HFF-Myc (cell line): ENCODE measurements around the gene MED14.

ENCODE experiments used
- DNase-seq: peaks from one replicate; pipeline ENCODE4 v3.0.0-alpha.2; 2011; ENCODE audit warnings: low read depth; ENCODE audit errors: extremely low read depth
- H3K4me3 ChIP-seq: replicated peaks from 2 replicates; pipeline ENCODE4 v1.5.1; 2011; ENCODE audit warnings: low read depth, mild to moderate bottlenecking, control low read depth, low read length
- TF ChIP-seq, protein P1 (sequence below): IDR thresholded peaks from 2 replicates; pipeline ENCODE4 v1.5.1; 2012; ENCODE audit warnings: mild to moderate bottlenecking, low read depth, low read length, control low read depth; ENCODE audit errors: missing control alignments

Gene MED14

DNA sequence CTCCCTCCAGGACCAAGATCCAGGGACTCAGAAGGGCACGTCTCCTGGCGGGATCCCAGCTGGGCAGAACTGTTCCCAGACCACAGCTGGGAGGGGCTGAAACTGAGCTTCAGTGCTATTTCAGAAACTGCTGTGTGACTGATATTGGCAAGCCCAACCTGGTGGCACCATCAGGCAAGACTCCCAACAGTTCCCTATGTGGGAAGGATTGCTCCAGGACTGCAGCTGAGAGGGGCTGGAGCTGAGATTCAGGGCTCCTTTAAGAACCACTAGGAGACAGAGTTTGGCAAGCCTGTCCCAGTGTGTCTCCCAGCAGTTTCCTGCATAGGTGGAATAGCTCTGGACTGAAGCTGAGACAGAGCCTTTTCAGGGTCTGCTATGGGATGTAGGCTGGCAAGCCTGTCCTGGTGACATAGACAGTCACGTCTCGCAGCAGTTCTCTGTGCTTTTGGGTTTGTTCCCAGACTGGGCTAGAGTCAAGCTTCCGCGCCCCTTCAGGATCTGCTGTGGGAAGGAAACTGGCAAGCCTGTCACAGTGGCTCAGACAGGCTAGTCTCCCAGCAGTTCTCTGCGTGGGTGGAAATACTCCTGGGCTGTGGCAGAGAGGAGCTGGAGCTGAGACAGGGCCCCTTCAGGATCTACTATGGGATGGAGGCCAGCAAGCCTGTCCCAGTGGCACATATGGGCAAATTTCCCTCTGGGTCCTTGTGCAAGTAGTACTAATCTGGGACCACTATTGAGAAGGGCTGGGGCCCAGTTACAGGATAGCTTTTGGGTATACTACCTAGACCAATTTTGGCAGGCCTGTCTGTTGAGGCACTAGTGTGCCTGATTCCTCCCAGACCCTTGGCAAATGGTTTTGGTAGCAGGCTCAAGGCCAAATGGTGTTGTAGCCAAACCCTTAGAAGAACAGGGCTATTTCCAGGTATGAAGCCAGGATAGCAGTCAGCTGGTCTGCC lies 20.2 kb upstream of the MED14 start:
- DNase-seq, result no peak
- TF ChIP-seq, protein P1, sequence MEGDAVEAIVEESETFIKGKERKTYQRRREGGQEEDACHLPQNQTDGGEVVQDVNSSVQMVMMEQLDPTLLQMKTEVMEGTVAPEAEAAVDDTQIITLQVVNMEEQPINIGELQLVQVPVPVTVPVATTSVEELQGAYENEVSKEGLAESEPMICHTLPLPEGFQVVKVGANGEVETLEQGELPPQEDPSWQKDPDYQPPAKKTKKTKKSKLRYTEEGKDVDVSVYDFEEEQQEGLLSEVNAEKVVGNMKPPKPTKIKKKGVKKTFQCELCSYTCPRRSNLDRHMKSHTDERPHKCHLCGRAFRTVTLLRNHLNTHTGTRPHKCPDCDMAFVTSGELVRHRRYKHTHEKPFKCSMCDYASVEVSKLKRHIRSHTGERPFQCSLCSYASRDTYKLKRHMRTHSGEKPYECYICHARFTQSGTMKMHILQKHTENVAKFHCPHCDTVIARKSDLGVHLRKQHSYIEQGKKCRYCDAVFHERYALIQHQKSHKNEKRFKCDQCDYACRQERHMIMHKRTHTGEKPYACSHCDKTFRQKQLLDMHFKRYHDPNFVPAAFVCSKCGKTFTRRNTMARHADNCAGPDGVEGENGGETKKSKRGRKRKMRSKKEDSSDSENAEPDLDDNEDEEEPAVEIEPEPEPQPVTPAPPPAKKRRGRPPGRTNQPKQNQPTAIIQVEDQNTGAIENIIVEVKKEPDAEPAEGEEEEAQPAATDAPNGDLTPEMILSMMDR, result no peak
- no peak overlapping the region for H3K4me3 ChIP-seq

DNA sequence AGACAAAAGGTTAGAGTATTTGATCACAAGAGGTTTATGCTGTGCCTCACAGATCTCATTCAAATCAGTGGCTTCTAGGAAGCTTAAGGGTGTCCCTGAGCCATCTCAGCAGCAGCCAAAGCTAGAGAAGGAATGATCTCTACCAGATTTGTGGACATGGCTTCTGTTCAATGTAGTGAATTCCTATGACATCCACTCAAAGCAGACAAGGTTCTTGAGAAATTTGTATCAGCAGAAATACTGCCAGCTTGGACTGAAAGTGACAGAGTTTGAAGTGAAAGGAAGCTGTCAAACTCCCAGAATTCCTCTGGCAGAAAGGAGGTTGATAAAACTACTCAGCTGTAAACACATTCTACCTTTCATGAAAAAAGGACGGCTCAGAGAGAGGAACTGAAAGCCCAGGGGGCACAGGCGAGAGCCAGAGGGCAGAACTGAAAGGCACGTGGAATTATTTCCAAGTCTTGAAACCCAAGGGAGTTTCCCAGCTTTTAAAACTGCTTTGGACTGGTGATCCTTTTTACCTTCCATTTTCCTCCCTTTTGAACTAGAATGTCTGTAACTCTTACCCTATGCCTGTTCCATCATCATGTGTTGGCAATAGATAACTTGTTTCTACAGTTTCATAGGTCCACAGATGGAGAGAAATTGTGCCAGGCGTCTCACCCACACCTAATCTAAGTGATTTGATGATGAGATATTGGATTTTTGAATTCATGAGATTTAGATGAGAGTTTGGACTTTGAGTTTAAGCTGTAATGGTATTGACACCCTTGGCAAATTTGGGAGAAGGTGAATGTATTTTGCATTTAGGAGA lies 14.5 kb upstream of the MED14 start:
- H3K4me3 ChIP-seq, result no peak overlapping the region
- no peak for DNase-seq
- TF ChIP-seq, protein P1, result no peak

DNA sequence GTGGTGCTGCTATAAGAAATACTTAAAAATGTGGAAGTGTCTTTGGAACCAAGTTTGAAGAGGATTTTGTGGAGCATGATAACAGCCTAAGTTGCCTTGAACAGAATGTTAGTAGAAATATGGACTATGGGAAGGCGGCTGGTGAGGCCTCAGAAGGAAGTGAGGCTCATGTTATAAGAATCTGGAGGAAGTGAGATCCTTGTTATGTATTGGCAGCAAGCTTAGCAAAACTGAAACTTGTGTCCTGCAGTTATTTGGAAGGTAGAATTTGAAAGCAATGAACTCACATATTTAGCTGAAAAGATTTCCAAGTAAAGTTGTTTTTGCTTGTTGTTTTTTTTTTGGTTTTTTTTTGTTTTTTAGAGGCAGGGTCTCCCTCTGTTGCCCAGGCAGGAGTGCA lies 13.6 kb upstream of the MED14 start:
- TF ChIP-seq, protein P1, result no peak
- no peak overlapping the region for H3K4me3 ChIP-seq
- DNase-seq, result no peak

DNA sequence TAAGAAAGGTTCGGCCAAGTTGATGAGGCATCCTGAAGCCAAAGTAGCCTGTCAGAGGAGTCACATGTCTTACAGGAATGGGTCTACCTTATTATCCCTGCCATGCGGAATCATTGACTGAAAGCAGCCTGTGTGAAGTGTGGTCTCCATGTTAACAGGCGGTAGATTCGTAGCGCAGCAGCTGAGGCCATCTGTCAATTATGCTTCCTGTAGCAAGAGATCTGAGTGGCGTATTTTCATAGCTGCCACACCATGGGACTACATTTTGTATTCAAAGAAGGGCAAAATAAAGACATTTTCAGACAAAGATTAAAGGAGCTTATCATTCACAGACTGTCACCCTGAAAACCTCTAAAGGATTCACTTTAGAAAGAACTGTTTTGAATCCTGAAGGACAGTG lies 11.2 kb upstream of the MED14 start:
- TF ChIP-seq, protein P1, result no peak
- H3K4me3 ChIP-seq, result no peak overlapping the region
- no peak for DNase-seq

DNA sequence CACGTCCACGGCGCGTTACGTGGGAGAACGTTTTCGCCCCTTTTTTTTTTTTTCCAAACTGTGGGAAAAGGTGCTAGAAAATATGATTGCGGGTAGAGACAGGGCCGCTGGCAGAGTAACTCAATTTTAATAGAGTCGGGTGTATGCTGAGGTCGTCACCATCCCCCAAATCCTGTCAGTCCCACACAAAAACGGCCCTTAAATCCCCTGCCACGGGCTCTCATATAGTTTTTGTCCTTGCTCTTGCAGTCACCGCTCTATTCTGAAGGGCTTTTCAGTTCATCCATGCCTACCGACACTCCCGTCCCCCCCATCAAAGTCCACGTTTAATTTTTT lies 796 bp upstream of the MED14 start:
- TF ChIP-seq, protein P1, result no peak
- DNase-seq, result no peak
- H3K4me3 ChIP-seq, result peak overlapping the region; percentile 55

DNA sequence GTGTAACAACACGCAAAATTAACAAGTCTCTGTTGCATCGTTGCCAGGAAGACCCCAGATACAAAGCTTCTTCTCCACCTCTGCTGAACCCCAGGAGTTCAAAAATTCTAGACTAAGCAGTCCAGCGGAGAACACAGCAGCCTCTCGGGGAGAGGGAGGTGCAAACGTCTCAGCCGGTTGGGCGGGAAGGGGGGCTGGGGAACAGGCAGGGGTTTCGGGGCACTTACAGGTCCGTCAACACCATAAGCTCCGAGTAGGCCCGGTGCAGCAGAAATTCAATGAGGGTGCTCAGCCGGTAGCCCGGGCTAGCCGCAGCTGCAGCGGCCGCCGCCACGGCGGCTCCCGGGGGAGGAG lies 394 bp downstream of the MED14 start:
- DNase-seq, result no peak
- H3K4me3 ChIP-seq, result peak overlapping the region; percentile 55
- TF ChIP-seq, protein P1, result no peak
